OCI-LY1 (cell line): ENCODE results near the gene EIF1AD.

Experiments
- H2AFZ ChIP-seq: fragments of 200-600 bp; sonication (generic), shearing (Covaris generic); 2 replicates; pipeline ENCODE4 v1.6.0; 2014; ENCODE audit warnings: antibody characterized with exemption, mild to moderate bottlenecking, low read length
- H3F3A ChIP-seq: fragments of 200-600 bp; sonication (generic), shearing (Covaris generic); 2 replicates; pipeline ENCODE4 v1.6.0; 2014; ENCODE audit warnings: mild to moderate bottlenecking, antibody characterized with exemption, low read length, moderate library complexity; ENCODE audit not compliant: insufficient read depth
- H3K27ac ChIP-seq: fragments of 200-600 bp; sonication (generic); 2 replicates; pipeline ENCODE4 v1.5.1; 2014; ENCODE audit warnings: low read length, mixed run types, mild to moderate bottlenecking, low read depth; ENCODE audit not compliant: poor library complexity, severe bottlenecking
- H3K27me3 ChIP-seq: fragments of 200-600 bp; sonication (generic); 2 replicates; pipeline ENCODE4 v1.6.0; 2014; ENCODE audit warnings: antibody characterized with exemption, mild to moderate bottlenecking, low read length, moderate library complexity; ENCODE audit not compliant: insufficient read depth
- H3K36me3 ChIP-seq: fragments of 200-600 bp; sonication (generic); 2 replicates; pipeline ENCODE4 v1.6.1; 2014; ENCODE audit warnings: mild to moderate bottlenecking, antibody characterized with exemption, low read length, moderate library complexity, mixed read lengths; ENCODE audit not compliant: insufficient read depth
- H3K4me1 ChIP-seq: fragments of 200-600 bp; sonication (generic); 2 replicates; pipeline ENCODE4 v1.5.1; 2014; ENCODE audit warnings: mild to moderate bottlenecking, low read length, moderate library complexity; ENCODE audit not compliant: insufficient read depth, severe bottlenecking
- H3K4me2 ChIP-seq: fragments of 200-600 bp; sonication (generic), shearing (Covaris generic); 2 replicates; pipeline ENCODE4 v1.6.1; 2014; ENCODE audit warnings: low read length
- H3K4me3 ChIP-seq: fragments of 200-600 bp; sonication (generic); 2 replicates; pipeline ENCODE4 v1.5.1; 2014; ENCODE audit warnings: low read length, low read depth, mild to moderate bottlenecking, mixed read lengths; ENCODE audit not compliant: poor library complexity, severe bottlenecking
- H3K79me2 ChIP-seq: fragments of 200-600 bp; shearing (Covaris generic); 2 replicates; pipeline ENCODE4 v1.6.1; 2016; ENCODE audit warnings: mixed run types, low read length, mixed read lengths; ENCODE audit not compliant: insufficient read depth
- H3K9ac ChIP-seq: fragments of 200-600 bp; sonication (generic), shearing (Covaris generic); 2 replicates; pipeline ENCODE4 v1.6.1; 2014; ENCODE audit warnings: mild to moderate bottlenecking, low read length, mixed read lengths
- H3K9me2 ChIP-seq: fragments of 200-600 bp; sonication (generic), shearing (Covaris generic); 2 replicates; pipeline ENCODE4 v1.6.1; 2014; ENCODE audit warnings: low read depth, mild to moderate bottlenecking, low read length, mixed read lengths
- H3K9me3 ChIP-seq: fragments of 200-600 bp; shearing (Covaris generic); 2 replicates; pipeline ENCODE4 v1.6.1; 2014; ENCODE audit warnings: low read length, mixed read lengths
- H4K20me1 ChIP-seq: fragments of 200-600 bp; sonication (generic), shearing (Covaris generic); 2 replicates; pipeline ENCODE4 v1.6.0; 2016; ENCODE audit warnings: mild to moderate bottlenecking, low read length; ENCODE audit not compliant: insufficient read depth
- EZH2 ChIP-seq: fragments of 200-600 bp; sonication (generic), shearing (Covaris generic); IDR thresholded peaks from 2 replicates; pipeline ENCODE4 v1.8.0; 2017; ENCODE audit warnings: borderline replicate concordance, mixed run types, mild to moderate bottlenecking, antibody characterized with exemption, low read length, moderate library complexity, mixed read lengths
- TF ChIP-seq, protein P1 (sequence below): fragments of 200-600 bp; sonication (generic), shearing (Covaris generic); IDR thresholded peaks from 2 replicates; pipeline ENCODE4 v1.5.1; 2017; ENCODE audit warnings: mild to moderate bottlenecking, antibody characterized with exemption, low read length, moderate library complexity, mixed read lengths

Gene EIF1AD

GRCh38 chr11:66016793-66017177, 14.8 kb upstream of the EIF1AD start:
- TF ChIP-seq EZH2, result no peak
- TF ChIP-seq, protein P1, sequence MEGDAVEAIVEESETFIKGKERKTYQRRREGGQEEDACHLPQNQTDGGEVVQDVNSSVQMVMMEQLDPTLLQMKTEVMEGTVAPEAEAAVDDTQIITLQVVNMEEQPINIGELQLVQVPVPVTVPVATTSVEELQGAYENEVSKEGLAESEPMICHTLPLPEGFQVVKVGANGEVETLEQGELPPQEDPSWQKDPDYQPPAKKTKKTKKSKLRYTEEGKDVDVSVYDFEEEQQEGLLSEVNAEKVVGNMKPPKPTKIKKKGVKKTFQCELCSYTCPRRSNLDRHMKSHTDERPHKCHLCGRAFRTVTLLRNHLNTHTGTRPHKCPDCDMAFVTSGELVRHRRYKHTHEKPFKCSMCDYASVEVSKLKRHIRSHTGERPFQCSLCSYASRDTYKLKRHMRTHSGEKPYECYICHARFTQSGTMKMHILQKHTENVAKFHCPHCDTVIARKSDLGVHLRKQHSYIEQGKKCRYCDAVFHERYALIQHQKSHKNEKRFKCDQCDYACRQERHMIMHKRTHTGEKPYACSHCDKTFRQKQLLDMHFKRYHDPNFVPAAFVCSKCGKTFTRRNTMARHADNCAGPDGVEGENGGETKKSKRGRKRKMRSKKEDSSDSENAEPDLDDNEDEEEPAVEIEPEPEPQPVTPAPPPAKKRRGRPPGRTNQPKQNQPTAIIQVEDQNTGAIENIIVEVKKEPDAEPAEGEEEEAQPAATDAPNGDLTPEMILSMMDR, result no peak
- Histone ChIP-seq H3K27ac (no peak overlapping the region), H3K4me3 (no peak overlapping the region), H3K79me2 (no peaks in the 10 kb centered on the region), H3K27me3 (0 out of 2 replicates have a peak, but pooled peaks cover 6% of the 10 kb centered on the region), H3K4me2 (no peak overlapping the region), H3K9me2 (no peaks in the 10 kb centered on the region), H3K9me3 (no peaks in the 10 kb centered on the region), H3K36me3 (no peaks in the 10 kb centered on the region), H3K4me1 (no peaks in the 10 kb centered on the region), H3K9ac (no peak overlapping the region), H4K20me1 (no peaks in the 10 kb centered on the region), H3F3A (no peaks in the 10 kb centered on the region), H2AFZ (no peak overlapping the region)

DNA sequence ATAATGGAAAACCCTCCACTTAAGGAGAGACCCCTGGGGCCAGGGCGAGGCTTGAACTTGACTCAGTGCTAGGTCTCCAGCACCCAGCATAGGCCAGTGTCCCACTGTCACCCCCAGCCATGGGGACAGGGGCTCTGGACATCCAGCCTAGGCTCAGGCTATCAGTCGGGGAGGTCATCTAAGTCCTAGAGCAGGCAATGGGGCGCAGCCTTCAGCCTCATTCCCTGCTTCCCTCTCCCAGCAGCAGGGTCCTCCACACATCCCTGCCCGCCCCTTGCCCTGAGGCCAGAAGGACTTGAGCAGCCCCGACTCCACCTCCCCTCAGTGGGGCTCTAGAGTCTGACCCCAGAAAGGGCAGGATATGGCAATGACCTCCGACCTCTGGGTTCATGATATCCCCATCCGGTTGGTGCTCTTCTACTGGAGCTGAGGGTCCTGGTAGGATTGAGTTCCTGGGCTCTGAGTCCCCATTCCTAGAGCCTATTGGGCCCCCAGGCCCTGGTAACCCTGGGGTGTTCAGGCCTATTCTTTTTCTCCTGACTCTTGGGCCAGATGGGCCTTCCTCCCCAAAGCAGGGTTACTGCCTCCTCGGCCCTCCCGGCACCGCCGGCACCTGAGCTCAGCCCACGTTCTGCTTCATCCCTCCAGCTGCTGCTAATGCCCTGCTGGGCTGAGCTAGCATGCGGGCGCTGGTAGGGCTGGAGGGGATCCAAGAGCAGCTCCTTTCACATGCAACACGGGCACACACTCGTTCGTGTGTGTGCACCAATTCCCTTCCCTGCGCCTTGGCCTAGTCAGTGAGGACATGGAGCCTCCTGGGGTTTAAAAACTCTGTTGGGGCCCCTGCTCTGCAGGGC, 14.2 kb upstream of the EIF1AD start:
- Histone ChIP-seq H3K79me2 (no peaks in the 10 kb centered on the region), H4K20me1 (no peaks in the 10 kb centered on the region), H3K4me1 (no peaks in the 10 kb centered on the region), H3K9me3 (no peaks in the 10 kb centered on the region), H2AFZ (no peak overlapping the region), H3F3A (no peaks in the 10 kb centered on the region), H3K27me3 (no peaks in the 10 kb centered on the region), H3K9me2 (no peaks in the 10 kb centered on the region), H3K36me3 (no peaks in the 10 kb centered on the region), H3K9ac (no peak overlapping the region), H3K4me2 (no peak overlapping the region), H3K4me3 (no peak overlapping the region), H3K27ac (no peak overlapping the region)
- TF ChIP-seq EZH2, result no peak
- TF ChIP-seq, protein P1, result no peak

DNA sequence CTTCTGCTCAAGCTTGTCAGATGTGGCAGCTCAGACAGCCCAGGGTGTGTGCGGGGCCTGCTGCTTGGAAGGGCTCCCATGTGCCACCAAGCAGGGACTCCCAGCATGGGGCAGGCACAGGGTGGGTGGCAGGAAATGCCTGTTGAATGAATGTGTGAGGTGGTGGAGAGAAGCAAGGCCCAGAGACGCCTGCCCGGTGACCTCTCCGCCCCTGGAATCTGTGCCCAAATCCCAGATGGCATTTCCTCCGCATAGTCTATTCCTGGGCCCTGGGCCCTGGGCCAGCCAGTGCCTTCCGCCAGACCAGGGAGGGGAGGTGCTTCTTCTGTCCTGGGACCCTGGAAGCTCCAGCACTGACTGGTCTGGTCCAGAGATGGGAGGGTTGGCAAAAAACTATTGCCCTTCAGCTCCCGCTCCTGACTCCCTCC, 13.5 kb upstream of the EIF1AD start:
- Histone ChIP-seq H2AFZ (no peak overlapping the region), H3F3A (no peaks in the 10 kb centered on the region), H3K9me3 (no peaks in the 10 kb centered on the region), H3K4me3 (no peak overlapping the region), H3K27ac (no peak overlapping the region), H3K9ac (no peak overlapping the region), H3K4me2 (no peak overlapping the region), H3K79me2 (no peaks in the 10 kb centered on the region), H3K9me2 (no peaks in the 10 kb centered on the region), H3K4me1 (no peaks in the 10 kb centered on the region), H3K27me3 (no peaks in the 10 kb centered on the region), H3K36me3 (no peaks in the 10 kb centered on the region), H4K20me1 (no peaks in the 10 kb centered on the region)
- TF ChIP-seq, protein P1, result no peak
